Mesodermal cell (in vitro differentiated cells): ENCODE data around the gene GRK6.

Experiments used
- H3K27ac ChIP-seq: 2 replicates; pipeline ENCODE4 v1.7.0; 2013; ENCODE audit warnings: mild to moderate bottlenecking, low read depth, low read length, moderate library complexity; ENCODE audit not compliant: severe bottlenecking
- H3K36me3 ChIP-seq: 2 replicates; pipeline ENCODE4 v1.7.1; 2013; ENCODE audit warnings: mild to moderate bottlenecking, low read length, moderate library complexity; ENCODE audit not compliant: control insufficient read depth, insufficient read depth
- H3K4me1 ChIP-seq: one replicate; pipeline ENCODE4 v1.7.1; 2013; ENCODE audit warnings: mild to moderate bottlenecking, low read length; ENCODE audit not compliant: insufficient read depth, control insufficient read depth, poor library complexity, severe bottlenecking
- H3K4me3 ChIP-seq: 2 replicates; pipeline ENCODE4 v1.7.0; 2013; ENCODE audit warnings: low read length, control low read depth, mild to moderate bottlenecking; ENCODE audit not compliant: insufficient read depth, poor library complexity, severe bottlenecking; ENCODE audit errors: extremely low read depth
- H3K9me3 ChIP-seq: 2 replicates; pipeline ENCODE4 v1.7.1; 2013; ENCODE audit warnings: mild to moderate bottlenecking, low read length, moderate library complexity; ENCODE audit not compliant: control insufficient read depth
- WGBS, 2 experiments: methylation state at CpG; one replicate each; pipeline ENCODE4 v1.1.5; 2013; ENCODE audit warnings: missing lambda C conversion rate in 2 of 2; ENCODE audit not compliant: insufficient coverage in 2 of 2; 5-methylcytosine and 5-hydroxymethylcytosine counted together

GRK6 gene

GRCh38 chr5:177456976-177457851 is 30.7 kb downstream of the GRK6 start:
- Histone ChIP-seq H3K9me3 (no peaks in the 10 kb centered on the region), H3K4me3 (no peak overlapping the region), H3K27ac (peak overlapping the region; percentile 8), H3K4me1 (peaks cover 12% of the 10 kb centered on the region), H3K36me3 (peaks cover 54% of the 10 kb centered on the region)
- 90 to 93% methylated on average over 16 to 19 of the region's 24 CpGs for WGBS, 2 experiments

- Histone ChIP-seq H3K4me3 (no peak overlapping the region), H3K36me3 (peaks cover 63% of the 10 kb centered on the region), H3K9me3 (no peaks in the 10 kb centered on the region), H3K27ac (peak overlapping the region; percentile 84), H3K4me1 (peaks cover 12% of the 10 kb centered on the region)
- WGBS, 2 experiments, result 88 to 97% methylated on average over 16 of the region's 20 CpGs
Observed at GRCh38 chr5:177457852-177458681, 31.6 kb downstream of the GRK6 start.

- Histone ChIP-seq H3K9me3 (no peaks in the 10 kb centered on the region), H3K36me3 (peaks cover 71% of the 10 kb centered on the region), H3K27ac (peak overlapping the region; percentile 84), H3K4me1 (peaks cover 12% of the 10 kb centered on the region), H3K4me3 (no peak overlapping the region)
- WGBS, 2 experiments, result 93 to 94% methylated on average over 12 of the region's 14 CpGs
Observed at GRCh38 chr5:177458912-177459350, 32.5 kb downstream of the GRK6 start.

GRCh38 chr5:177459357-177459756 is 32.9 kb downstream of the GRK6 start:
- Histone ChIP-seq H3K27ac (no peak overlapping the region), H3K9me3 (no peaks in the 10 kb centered on the region), H3K4me1 (peaks cover 12% of the 10 kb centered on the region), H3K4me3 (no peak overlapping the region), H3K36me3 (peaks cover 71% of the 10 kb centered on the region)
- 87 to 94% methylated on average over 7 to 11 of the region's 11 CpGs for WGBS, 2 experiments

GRCh38 chr5:177459819-177460628 is 33.5 kb downstream of the GRK6 start:
- Histone ChIP-seq H3K27ac (peak overlapping the region; percentile 16), H3K4me1 (peaks cover 12% of the 10 kb centered on the region), H3K36me3 (peaks cover 75% of the 10 kb centered on the region), H3K9me3 (no peaks in the 10 kb centered on the region), H3K4me3 (no peak overlapping the region)
- 94 to 96% methylated on average over 24 to 28 of the region's 28 CpGs for WGBS, 2 experiments

- Histone ChIP-seq H3K4me3 (no peak overlapping the region), H3K9me3 (no peaks in the 10 kb centered on the region), H3K4me1 (no peaks in the 10 kb centered on the region), H3K36me3 (peaks cover 89% of the 10 kb centered on the region), H3K27ac (no peak overlapping the region)
- WGBS, 2 experiments, result 94 to 97% methylated on average over 23 to 24 of the region's 27 CpGs
Observed at GRCh38 chr5:177462021-177462670, 35.7 kb downstream of the GRK6 start.

- peaks cover 91% of the 10 kb centered on the region for H3K36me3 ChIP-seq
- 83 to 87% methylated on average over 6 to 7 of the region's 11 CpGs for WGBS, 2 experiments
- peaks cover 19% of the 10 kb centered on the region for H3K4me1 ChIP-seq
- no peak overlapping the region for H3K4me3 ChIP-seq
- no peak overlapping the region for H3K27ac ChIP-seq
- no peaks in the 10 kb centered on the region for H3K9me3 ChIP-seq
Observed at GRCh38 chr5:177465044-177465443, 38.6 kb downstream of the GRK6 start.

- Histone ChIP-seq H3K27ac (no peak overlapping the region), H3K9me3 (no peaks in the 10 kb centered on the region), H3K4me3 (no peak overlapping the region), H3K36me3 (peaks cover 93% of the 10 kb centered on the region), H3K4me1 (peaks cover 36% of the 10 kb centered on the region)
- 96 to 98% methylated on average over 19 to 23 of the region's 25 CpGs for WGBS, 2 experiments
Observed at GRCh38 chr5:177466861-177467260, 40.4 kb downstream of the GRK6 start.

- peaks cover 40% of the 10 kb centered on the region for H3K4me1 ChIP-seq
- H3K27ac ChIP-seq, result no peak overlapping the region
- peaks cover 90% of the 10 kb centered on the region for H3K36me3 ChIP-seq
- no peak overlapping the region for H3K4me3 ChIP-seq
- no peaks in the 10 kb centered on the region for H3K9me3 ChIP-seq
- 93 to 96% methylated on average over 29 to 30 of the region's 31 CpGs for WGBS, 2 experiments
Observed at GRCh38 chr5:177467436-177467835, 41.0 kb downstream of the GRK6 start.

GRCh38 chr5:177468329-177468684 is 41.8 kb downstream of the GRK6 start:
- 67 to 71% methylated on average over 1 of the region's 2 CpGs for WGBS, 2 experiments
- H3K27ac ChIP-seq, result peak overlapping the region; percentile 45

More at GRCh38 chr5:177468329-177468684, 41.8 kb downstream of the GRK6 start:
- no peaks in the 10 kb centered on the region for H3K9me3 ChIP-seq
- H3K4me1 ChIP-seq, result peaks cover 40% of the 10 kb centered on the region
- H3K36me3 ChIP-seq, result peaks cover 82% of the 10 kb centered on the region
- H3K4me3 ChIP-seq, result no peak overlapping the region
